DOHH2 (cell line): ENCODE results near the gene CENPO.

Source experiments
- CTCF ChIP-seq: fragments of 200-600 bp; sonication (generic); IDR thresholded peaks from one replicate; pipeline ENCODE4 v1.5.1; 2014; ENCODE audit warnings: antibody characterized with exemption, mild to moderate bottlenecking, low read depth, low read length; ENCODE audit not compliant: poor library complexity, severe bottlenecking
- EZH2phosphoT487 ChIP-seq: fragments of 200-600 bp; sonication (generic); IDR thresholded peaks from 2 replicates; pipeline ENCODE4 v1.6.1; 2017; ENCODE audit warnings: borderline replicate concordance, mild to moderate bottlenecking, antibody characterized with exemption, low read length, moderate library complexity, mixed read lengths

GRCh38 chr2:24832073-24832461 is 38.8 kb downstream of the CENPO start:
- TF ChIP-seq CTCF (no peak), EZH2phosphoT487 (no peak)
